ENCODE data around the gene FAF2. TPM values are rescaled to one million over a fixed set of nuclear protein-coding genes. Genes with fewer than 3 reads are reported as not detected.

The FAF2 gene
- total and polyA plus RNA-seq, 4 donors, result 12.7 to 28.3 (median 16.5) TPM

DNA sequence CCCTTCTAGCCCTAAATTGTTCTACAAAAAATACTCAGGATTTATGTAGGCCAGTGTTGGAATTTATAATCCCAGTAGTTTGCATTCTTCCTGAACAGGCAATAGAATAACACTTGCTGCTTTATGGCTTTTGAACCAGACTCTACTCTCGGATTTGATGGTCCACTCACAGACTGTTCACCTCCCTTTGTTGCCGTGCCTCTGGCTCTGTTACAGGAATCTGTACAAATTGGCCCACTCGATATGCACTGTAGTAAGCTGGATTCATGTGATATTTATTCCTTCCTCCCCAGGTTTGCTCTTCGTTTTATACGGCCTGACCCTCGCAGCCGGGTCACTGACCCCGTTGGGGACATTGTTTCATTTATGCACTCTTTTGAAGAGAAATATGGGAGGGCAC, 43.7 kb downstream of the FAF2 start:
- Histone ChIP-seq H3K27ac (ENCODE audit: low read depth in 1 of 2, low read length in 2 of 2) (no peak overlapping the region), H3K27me3 (ENCODE audit: control insufficient read depth in 4 of 4, insufficient read depth in 4 of 4, low read length in 3 of 4) (no peaks in the 10 kb centered on the region), H3K4me3 (ENCODE audit: low read depth in 1 of 3, low read length in 3 of 3) (no peak overlapping the region), H3K4me1 (ENCODE audit: control insufficient read depth in 4 of 4, insufficient read depth in 4 of 4, low read length in 3 of 4) (peaks cover 0 to under 1% (median 0%) of the 10 kb centered on the region in 4 donors), H3K9me3 (ENCODE audit: control insufficient read depth in 4 of 4, low read length in 3 of 4) (no peaks in the 10 kb centered on the region), H3K9ac (ENCODE audit: low read depth in 1 of 2, low read length in 2 of 2) (no peak overlapping the region), H3K36me3 (ENCODE audit: control insufficient read depth in 4 of 4, insufficient read depth in 3 of 4, low read depth in 1 of 4, low read length in 3 of 4) (peaks cover 6 to 70% (median 53%) of the 10 kb centered on the region in 4 donors)
- TF ChIP-seq, protein P1, sequence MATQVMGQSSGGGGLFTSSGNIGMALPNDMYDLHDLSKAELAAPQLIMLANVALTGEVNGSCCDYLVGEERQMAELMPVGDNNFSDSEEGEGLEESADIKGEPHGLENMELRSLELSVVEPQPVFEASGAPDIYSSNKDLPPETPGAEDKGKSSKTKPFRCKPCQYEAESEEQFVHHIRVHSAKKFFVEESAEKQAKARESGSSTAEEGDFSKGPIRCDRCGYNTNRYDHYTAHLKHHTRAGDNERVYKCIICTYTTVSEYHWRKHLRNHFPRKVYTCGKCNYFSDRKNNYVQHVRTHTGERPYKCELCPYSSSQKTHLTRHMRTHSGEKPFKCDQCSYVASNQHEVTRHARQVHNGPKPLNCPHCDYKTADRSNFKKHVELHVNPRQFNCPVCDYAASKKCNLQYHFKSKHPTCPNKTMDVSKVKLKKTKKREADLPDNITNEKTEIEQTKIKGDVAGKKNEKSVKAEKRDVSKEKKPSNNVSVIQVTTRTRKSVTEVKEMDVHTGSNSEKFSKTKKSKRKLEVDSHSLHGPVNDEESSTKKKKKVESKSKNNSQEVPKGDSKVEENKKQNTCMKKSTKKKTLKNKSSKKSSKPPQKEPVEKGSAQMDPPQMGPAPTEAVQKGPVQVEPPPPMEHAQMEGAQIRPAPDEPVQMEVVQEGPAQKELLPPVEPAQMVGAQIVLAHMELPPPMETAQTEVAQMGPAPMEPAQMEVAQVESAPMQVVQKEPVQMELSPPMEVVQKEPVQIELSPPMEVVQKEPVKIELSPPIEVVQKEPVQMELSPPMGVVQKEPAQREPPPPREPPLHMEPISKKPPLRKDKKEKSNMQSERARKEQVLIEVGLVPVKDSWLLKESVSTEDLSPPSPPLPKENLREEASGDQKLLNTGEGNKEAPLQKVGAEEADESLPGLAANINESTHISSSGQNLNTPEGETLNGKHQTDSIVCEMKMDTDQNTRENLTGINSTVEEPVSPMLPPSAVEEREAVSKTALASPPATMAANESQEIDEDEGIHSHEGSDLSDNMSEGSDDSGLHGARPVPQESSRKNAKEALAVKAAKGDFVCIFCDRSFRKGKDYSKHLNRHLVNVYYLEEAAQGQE (IDR thresholded peaks at IDR 0.05), result no peak
- TF ChIP-seq RXRA (IDR thresholded peaks at IDR 0.05), result no peak
- TF ChIP-seq HNF4G (IDR thresholded peaks at IDR 0.05), result no peak
- no peak for TF ChIP-seq EGR1 (IDR thresholded peaks at IDR 0.05; ENCODE audit: low read depth in 2 of 2)
- no peak for TF ChIP-seq RAD21 (IDR thresholded peaks at IDR 0.05)
- TF ChIP-seq FOXA2 (IDR thresholded peaks at IDR 0.05), result no peak
- TF ChIP-seq, protein P2, sequence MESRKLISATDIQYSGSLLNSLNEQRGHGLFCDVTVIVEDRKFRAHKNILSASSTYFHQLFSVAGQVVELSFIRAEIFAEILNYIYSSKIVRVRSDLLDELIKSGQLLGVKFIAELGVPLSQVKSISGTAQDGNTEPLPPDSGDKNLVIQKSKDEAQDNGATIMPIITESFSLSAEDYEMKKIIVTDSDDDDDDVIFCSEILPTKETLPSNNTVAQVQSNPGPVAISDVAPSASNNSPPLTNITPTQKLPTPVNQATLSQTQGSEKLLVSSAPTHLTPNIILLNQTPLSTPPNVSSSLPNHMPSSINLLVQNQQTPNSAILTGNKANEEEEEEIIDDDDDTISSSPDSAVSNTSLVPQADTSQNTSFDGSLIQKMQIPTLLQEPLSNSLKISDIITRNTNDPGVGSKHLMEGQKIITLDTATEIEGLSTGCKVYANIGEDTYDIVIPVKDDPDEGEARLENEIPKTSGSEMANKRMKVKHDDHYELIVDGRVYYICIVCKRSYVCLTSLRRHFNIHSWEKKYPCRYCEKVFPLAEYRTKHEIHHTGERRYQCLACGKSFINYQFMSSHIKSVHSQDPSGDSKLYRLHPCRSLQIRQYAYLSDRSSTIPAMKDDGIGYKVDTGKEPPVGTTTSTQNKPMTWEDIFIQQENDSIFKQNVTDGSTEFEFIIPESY (IDR thresholded peaks at IDR 0.05), result no peak
- TF ChIP-seq SP1 (IDR thresholded peaks at IDR 0.05), result no peak
- TF ChIP-seq, protein P3, sequence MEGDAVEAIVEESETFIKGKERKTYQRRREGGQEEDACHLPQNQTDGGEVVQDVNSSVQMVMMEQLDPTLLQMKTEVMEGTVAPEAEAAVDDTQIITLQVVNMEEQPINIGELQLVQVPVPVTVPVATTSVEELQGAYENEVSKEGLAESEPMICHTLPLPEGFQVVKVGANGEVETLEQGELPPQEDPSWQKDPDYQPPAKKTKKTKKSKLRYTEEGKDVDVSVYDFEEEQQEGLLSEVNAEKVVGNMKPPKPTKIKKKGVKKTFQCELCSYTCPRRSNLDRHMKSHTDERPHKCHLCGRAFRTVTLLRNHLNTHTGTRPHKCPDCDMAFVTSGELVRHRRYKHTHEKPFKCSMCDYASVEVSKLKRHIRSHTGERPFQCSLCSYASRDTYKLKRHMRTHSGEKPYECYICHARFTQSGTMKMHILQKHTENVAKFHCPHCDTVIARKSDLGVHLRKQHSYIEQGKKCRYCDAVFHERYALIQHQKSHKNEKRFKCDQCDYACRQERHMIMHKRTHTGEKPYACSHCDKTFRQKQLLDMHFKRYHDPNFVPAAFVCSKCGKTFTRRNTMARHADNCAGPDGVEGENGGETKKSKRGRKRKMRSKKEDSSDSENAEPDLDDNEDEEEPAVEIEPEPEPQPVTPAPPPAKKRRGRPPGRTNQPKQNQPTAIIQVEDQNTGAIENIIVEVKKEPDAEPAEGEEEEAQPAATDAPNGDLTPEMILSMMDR (IDR thresholded peaks at IDR 0.05; ENCODE audit: low read depth, low read length, missing input control), result no peak
- TF ChIP-seq, protein P4, sequence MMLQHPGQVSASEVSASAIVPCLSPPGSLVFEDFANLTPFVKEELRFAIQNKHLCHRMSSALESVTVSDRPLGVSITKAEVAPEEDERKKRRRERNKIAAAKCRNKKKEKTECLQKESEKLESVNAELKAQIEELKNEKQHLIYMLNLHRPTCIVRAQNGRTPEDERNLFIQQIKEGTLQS (IDR thresholded peaks at IDR 0.05), result no peak
- no peak for TF ChIP-seq NR2F2 (IDR thresholded peaks at IDR 0.05)
- no peak for TF ChIP-seq HNF4A (conservative IDR thresholded peaks at IDR 0.05)
- no peak for TF ChIP-seq JUND (IDR thresholded peaks at IDR 0.05)
- TF ChIP-seq, protein P5, sequence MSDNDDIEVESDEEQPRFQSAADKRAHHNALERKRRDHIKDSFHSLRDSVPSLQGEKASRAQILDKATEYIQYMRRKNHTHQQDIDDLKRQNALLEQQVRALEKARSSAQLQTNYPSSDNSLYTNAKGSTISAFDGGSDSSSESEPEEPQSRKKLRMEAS (IDR thresholded peaks at IDR 0.05), result no peak
- TF ChIP-seq FOXA1 (IDR thresholded peaks at IDR 0.05), result no peak
- no peak for TF ChIP-seq YY1 (IDR thresholded peaks at IDR 0.05)
- TF ChIP-seq GABPA (IDR thresholded peaks at IDR 0.05 in 1 of 2, conservative IDR thresholded peaks at IDR 0.05 in 1 of 2), result no peak
- no peak for TF ChIP-seq TAF1 (conservative IDR thresholded peaks at IDR 0.05)
- no peak for DNase-seq (ENCODE audit: low spot score)
- 70% methylated on average over 8 of the region's 8 CpGs for WGBS

Data from liver (tissue), 9 donors.